EL (cell line): ENCODE measurements around the gene MIGA1.

Experiments used
- DNase-seq: peaks from one replicate; pipeline ENCODE4 v3.0.0-alpha.2; 2016

MIGA1 gene

DNA sequence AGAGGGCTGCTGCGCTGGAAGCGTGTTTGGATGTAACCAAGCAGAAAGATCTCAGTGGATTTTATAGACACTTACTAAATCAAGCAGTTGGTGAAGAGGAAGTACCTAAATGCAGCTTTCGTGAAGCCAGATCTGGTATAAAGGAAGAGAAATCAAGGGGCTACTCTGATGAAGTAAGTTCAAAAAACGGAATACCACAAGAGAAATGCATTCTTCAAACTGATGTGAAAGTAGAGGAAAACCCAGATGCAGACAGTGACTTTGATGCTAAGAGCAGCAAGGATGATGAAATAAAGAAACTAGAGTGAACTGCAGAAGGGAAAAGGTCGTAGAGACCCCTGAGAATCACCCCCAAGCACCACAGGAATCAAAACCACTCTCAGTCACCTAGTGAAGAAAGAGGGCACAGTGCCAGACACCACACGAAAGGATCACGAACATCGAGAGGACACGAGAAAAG lies 68.2 kb downstream of the MIGA1 start:
- no peak for DNase-seq

DNA sequence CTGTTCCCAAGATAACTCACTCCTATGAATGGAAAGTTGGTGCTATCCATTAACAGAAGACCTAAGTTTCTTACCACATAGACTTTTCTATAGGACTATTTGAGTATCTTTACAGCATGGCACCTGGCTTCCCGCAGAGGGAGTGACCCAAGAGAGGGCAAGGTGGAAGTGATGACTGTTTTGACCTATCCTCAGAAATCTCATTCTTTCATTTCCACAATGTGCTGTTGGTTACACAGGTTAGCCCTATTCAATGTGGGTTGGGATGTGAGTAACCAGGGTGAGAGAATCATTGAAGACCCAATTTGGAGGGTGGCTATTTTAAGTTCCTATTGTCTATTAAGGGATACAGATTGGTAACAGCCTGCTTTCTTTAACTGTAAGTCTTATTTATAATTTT lies 70.6 kb downstream of the MIGA1 start:
- DNase-seq = no peak

DNA sequence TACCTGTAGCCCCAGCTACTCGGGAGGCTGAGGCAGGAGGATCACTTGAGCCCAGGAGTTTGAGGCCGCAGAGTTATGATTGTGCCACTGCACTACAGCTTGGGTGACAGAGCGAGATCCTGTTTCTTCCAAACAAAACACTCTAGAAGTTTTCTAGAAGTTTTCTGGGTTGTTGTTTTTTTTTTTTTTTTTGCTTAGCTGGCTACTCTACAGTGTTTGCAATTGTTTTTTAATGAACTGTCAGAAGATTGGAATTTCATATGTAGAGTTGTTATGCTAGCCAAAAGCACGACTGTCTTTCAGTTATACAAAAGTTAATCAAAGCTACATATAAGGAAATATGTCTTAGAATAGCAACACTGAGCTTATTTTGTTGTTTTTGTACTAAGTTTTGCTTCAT lies 78.1 kb downstream of the MIGA1 start:
- DNase-seq = peak; percentile 34

DNA sequence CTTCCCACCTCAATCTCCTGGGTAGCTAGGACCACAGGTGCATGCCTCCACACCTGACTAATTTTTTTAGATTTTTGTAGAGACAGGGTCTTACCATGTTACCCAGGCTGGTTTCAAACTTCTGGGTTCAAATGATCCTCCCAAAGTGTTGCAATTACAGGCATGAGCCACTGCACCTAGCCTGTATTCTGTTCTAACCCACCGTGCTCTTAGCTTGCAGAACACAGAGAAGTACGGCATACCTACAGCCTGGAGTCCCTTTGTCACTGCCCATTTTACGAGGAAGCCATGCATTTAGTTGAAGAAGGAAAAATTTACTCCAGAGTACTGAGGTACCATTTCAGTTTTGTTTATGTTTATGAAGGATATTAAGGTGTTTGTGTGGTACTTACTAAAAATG lies 79.3 kb downstream of the MIGA1 start:
- no peak for DNase-seq

DNA sequence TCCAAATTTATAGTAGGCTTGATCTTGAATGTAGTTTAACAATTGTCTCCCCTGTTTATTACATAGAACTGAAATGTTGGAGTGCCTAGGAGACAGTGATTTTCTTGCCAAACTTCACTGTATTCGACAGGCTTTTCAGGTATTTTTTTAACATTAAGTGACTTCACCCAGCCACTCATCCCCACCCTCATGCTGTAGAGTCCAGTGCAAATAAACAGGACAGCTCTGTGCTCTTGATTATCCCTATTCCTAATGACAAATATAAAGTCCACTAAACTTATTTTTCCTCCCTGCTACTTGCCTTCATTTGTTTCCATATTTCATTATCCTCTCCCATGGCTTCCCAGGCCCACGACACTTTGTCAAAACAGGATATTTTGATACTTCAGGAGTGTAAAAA lies 79.8 kb downstream of the MIGA1 start:
- no peak for DNase-seq

DNA sequence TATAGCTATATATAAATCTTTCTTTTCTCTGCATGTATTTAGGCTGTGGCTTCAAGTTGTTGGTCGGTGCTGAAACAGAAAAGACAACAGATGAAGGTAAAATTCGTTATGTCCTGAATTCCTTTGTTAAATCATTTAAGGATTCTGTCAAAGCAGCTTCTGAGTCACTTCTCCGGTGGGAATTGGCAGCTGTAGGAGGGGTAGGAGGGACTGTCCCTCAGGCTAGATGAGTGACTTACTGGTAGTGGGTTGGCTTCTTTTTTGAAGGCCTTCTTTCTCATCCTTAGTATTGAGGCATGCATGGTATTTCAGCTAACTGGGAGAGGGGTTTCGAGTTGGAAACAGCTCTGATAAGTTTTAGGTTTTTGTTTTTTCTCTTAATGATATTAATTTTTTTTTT lies 86.8 kb downstream of the MIGA1 start:
- DNase-seq = peak; percentile 71

DNA sequence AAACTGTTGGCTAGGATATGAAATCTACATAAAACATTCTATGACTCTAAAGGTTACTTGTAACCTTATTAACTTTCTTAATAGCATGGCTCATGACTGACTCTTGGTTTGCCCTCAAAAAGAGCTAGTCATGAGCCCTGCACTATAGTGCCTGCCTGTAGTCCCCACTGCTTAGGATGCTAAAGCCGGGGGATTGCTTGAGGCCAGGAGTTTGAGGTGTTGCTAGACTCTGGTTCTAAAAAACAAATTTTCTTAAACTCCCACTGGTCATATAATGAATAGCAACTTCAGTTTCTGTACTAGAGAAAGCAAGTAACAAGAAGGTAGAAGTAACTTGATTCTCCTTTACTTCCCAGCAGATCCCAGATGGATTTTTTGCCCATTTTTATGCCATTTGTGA lies 93.2 kb downstream of the MIGA1 start:
- DNase-seq = peak; percentile 17

DNA sequence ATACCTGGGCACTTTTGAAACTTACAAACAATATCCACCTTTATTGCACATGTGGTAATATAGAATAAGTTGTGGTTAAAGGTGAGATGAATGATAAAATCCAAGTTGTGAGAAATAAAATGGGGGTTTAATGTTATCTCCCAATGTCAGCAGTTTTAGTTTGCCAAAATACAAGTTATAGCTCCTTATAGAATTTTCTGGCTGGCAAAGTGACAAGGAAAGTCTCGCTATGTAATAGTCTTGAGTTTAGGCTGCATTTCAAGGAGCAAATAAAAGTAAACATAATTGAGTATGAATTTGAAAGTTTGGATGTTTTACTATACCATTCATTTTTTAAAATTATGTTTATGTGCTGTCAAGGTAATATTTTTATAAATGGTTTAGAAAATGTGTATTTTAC lies 94.0 kb downstream of the MIGA1 start:
- no peak for DNase-seq

DNA sequence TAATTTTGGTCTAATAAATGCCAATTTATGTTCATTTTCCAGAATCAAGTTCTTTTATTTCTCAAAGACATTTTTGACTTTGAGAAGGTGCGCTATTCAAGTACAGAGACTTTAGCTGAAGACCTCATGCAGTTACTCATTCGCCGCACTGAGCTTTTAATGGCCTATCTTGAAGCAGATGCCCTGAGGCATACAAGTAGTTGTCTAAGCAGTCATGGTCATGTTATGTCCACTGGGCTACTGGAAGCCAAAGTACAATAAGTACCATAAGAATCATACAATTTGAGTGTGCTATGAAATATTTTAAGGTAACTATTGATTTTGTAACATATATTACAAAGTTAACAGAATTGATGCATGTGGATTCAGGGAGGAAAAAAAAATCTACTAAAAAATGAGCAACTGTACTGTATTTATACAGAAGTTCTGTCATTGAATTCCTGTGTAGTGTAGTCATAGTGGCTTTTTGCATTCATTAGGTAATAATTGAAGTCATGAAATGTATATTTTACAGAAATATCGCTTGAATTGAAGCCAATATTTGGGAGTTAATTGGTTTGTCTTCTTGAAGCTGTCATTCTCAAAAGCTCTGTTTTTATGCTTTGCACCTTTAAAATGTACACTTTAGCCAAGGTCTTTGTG lies 95.5 kb downstream of the MIGA1 start:
- peak; percentile 96 for DNase-seq

DNA sequence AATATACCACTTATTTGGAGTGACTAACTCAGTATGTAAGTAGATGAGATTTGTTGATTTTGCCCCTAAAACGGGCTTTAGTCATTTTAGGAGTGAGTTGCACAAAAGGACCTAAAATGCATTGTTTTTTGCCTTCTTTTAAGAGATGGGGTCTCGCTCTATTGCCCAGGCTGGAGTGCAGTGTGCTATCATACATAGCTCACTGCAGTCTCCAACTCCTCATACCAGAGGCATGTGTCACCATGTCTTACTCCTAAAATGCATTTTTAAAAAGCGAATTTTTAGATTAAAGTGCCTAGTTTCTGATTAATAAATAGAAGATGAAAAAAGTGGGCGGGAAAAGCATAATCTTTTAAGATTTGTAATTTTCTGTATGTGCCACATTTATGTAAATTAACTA lies 97.4 kb downstream of the MIGA1 start:
- DNase-seq = peak; percentile 63

DNA sequence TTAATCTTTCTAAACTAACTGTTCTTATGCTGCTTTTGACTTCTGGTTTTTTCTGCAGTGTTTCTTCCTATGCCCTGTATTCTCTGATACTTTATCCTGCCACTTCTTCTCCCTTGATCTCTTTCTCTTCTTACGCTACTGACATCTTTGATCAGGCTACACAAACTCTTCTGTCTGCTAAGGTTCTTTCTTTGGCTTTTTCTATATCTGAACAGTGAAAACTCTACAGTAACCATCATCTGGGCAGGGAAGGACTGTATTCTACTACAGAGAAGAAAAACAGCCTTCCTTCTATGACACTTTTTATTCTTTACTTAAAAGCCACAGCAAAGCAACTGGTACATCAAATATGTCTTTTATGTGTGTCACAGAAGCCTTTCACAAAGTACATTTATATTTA lies 101.6 kb downstream of the MIGA1 start:
- no peak for DNase-seq

DNA sequence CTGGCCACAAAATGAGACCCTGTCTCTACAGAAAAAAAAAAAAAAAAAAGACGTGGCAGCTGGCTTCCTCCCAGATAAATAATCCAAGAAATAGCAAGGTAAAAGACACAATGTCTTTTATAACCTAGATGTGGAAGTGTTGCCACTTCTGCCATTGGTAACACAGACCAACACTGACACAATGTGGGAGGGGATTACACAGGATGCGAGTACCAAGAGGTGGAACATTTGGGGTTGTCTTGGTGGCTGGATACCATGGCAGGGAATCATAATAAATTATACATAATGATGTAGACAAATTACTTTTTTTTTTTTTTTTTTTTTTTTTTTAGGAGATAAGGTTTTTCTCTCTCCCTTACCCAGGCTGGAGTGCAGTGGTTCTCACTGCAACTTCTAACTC lies 103.0 kb downstream of the MIGA1 start:
- DNase-seq = no peak

DNA sequence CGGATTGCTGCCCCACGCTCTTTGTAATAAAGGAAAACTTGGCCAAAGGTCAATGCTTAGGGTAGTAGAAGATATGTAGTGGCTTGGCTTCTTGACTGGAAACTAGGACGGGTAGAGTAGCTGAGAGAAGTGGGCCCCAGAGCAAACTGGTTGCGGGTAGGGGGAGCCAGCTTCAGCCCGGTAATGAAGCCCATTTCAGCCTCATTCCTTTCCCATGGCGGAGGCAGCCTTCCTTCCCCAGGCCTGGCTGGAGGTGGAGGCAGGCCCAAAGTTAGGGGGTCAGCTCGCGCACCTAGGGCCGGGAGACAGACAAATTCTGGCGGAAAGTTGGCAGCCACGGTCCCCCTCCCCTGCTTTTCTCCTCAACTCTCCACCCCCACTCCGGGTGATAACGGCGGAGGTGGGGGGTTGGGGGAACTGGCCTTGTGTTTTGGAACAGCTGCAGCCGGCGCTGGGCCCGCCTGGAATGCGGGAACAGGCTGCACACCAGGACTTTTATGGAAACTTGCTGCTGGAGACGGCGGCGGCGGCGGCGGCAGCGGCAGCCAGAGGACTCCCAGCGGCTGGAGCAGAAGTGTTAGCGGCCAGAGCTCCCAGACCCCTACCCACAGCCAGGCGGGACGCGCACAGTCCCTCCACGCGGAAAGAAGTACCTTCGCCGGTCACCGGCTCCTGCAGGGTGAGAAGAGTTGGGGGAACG lies 108.8 kb downstream of the MIGA1 start, which contains the start of gene NEXN:
TSS of gene NEXN (plus strand) at position 544 of the 700 bp plus-strand sequence. CDS start 27,483 bp downstream, outside the sequence.
- peak; percentile 82 for DNase-seq

DNA sequence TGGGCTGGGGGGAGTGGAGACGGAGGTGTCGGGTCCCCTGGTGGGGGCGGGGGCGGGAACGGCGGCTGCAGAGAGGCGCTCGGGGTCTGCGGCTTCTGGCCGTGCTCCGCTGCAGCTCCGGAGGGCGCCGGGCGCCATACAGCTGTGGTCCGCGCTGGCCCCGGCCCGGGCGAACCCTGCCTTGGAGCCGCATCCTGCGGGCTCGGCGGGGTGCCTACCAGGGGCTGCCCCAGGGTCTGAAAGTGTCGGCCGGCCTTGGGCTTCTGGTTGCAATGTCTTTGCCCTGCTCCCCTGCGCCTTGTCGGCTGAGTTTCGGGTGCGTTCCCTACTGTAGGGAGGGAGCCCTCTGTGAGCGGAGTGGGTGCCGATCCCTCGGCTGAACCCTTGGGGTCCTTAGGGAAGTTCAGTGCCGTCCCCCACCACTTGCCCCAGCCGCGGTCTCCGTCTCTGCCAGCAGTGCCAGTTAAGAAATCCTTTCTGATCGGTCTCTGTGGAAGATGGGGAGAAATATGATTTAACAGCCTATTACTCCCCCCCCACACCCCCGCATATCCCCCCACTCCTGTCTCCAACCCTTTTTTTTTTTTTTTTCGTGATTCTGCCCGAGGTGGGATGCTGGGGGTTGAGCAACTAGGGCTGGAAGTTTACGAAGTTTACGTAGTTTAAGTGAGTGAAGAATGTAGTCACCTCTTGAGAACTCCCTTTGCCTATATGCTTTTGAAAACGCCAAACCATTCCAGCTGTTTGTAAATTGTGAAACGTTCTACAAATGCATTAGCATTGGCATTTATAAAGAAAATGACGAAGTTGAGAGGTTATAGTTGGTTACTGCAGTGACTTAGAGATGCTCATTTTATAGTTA lies 109.6 kb downstream of the MIGA1 start:
- peak; percentile 75 for DNase-seq

DNA sequence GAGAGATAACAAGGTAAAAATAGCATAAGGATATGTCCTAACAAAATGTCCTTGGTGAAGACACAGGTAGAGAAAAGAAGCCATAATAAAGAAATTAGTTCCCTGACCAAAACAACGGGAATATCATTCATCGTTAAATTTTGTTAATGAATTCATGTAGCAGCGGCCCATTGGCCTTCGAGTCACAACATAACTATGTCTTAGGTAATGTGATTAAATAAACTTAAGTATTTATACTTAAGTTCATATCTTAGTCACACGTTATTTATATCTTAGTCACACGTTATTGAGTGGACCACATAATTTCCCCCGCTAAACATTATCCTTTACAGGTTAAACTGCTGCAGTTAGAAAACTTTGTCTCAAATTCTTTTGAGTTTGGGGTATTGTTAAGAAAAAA lies 110.2 kb downstream of the MIGA1 start:
- DNase-seq = peak; percentile 86

DNA sequence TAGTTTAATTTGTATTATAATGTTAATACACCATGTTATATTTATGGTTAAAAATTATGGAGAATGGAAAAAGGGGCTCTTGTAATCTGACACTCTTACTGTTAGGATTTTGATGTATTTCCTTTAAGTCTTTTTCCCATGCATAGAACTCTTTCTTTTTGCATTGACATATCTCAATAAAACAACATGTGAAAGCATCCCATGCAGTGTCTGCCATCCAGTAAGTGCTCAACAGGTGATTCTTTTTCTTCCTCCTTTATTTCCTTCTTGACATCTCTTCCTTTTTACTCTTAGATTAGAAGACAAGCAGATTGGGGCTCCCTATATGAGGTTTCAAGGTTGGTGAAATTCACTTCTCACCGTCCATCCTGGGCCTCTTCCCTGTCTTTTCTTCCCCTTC lies 111.8 kb downstream of the MIGA1 start:
- DNase-seq = no peak

DNA sequence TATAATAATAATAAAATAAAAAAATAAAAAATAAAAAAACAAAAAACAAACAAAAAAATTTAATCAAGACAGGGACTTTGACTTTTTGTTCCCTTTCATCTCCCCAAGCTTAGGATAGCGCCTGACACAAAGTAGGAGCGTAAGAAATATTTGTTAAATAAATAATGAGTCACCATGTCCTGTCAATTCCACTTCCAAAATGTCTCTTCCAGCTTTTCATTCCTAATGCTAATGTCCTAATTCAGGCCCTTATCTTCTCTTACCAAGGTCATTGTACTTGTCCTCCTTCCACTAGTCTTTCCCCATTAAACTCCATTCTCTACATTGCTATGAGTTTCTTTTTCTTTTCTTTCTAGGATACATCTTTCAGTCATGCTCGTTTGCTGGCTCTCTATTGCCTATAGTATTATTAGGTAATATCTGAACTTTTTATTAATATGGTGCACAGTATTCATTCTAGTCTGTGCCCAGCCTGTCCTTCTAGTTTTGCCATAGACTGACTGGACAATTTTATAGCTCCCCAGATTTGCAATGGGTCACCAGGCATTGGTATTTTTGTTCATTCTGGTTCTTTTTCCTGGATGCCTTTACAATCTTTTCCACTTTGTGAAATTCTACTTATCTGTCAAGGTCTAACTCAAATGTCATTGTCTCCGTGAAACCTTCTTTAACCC lies 120.3 kb downstream of the MIGA1 start:
- peak; percentile 45 for DNase-seq

DNA sequence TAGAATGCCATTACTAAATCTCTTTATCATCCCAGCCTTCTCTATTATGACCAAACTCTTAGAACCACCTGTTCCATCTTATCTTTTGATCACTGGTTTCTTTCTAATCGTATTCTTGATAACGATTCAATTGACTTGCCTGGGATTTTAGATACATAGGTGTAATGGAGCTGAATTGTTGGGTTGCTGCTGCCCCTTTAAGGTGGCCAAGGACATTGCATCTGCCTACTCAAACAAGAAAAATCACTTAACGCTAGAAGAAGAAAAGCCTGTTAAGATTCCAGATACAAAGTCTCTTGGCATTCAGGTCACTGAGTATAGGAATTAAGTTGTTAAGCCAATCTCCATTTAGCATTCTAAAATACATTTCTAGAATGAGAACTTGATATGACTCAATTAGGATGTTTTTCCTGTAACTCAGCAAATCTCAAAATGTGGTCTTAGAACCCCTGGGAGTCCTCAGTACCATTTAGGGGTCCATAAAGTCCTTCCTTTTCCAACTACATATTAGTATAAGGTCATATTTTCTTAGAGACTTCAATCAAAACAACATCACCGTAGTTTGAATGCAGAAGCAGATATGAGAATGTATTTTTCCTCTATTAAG lies 121.3 kb downstream of the MIGA1 start:
- DNase-seq = peak; percentile 62

DNA sequence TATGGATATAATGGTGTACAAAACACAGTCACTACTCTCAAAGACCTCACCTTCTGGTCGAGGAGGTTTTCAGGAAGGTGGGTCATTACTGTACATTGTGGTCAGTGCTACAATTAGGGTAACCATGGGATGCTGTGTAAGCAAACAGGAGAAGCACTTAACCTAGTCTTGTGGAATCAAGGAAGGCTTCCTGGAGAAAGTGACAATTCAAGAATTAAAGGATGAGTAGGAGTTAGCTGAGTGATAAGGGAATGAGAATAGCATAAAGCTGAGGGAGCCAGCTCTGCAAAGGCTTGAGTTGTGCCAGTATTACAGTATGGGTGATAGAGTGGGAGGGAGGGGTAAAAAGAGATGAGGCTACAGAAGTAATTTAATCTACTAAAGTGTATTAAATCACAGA lies 126.2 kb downstream of the MIGA1 start:
- DNase-seq = no peak

DNA sequence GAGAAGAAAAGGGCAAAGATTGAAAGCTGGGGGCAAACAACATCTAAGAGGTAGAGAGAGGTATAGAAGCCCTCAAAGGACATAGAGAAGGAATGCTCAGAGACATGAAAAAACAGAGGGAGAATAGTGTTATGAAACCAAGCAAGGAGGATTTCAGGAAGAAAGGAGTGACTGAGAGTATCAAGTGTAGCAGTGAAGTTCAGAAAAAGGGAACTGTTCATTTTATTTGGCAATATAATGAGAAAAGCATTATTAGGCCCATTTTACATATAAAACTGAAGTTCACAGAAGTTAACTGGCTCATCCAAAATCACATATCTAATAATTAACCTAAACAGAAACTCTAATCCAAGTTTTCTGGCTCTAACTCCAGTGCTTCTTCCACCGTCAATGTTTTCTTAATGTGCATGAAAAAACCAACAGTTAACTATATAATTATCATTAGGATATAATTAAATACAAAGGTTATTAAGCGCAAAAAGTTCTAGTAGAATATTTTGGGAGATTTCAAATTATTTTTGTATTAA lies 126.6 kb downstream of the MIGA1 start:
- DNase-seq = no peak

DNA sequence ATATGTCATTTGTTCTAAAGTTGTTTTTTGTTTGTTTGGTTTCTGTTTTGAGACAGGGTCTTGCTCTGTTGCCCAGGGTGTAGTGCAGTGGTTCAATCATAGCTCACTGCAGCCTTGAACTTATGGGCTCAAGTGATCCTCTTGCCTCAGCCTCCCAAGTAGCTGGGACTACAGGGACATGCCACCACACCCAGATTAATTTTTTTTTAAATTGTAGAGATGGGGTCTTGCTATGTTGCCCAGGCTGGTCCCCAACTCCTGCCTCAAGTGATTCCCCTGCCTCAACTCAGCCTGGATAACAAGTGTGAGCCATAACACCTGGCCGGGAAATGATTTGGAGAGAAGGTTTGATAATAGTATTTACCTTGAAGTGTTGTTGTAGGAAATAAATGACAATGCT lies 127.2 kb downstream of the MIGA1 start:
- DNase-seq = no peak

DNA sequence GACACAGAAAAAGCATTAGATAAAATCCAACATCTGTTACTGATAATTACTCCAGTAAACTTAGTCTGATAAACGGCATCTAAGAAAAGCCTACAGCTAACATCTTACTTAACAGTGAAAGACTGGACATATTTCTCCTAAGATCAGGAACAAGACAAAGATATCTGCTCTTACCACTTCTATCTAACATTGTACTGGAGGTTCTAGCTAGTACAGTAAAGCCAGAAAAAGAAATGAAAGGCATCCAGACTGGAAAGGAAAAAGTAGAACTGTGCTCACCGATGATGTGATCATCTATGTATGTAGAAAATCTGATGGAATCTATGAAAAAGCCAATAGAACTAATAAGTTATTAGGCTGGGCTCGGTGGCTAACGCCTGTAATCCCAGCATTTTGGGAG lies 130.7 kb downstream of the MIGA1 start:
- DNase-seq = no peak
